Bronchial epithelial cell (primary cell): ENCODE data around the gene SHH. TPM values are rescaled to one million over a fixed set of nuclear protein-coding genes. Genes with fewer than 3 reads are reported as not detected.

Experiments used
- DNase-seq: peaks from one replicate; pipeline ENCODE4 v3.0.0-alpha.2; 2010; ENCODE audit warnings: low read depth
- FAIRE-seq: peaks from 2 replicates; lab custom pipeline; 2011; peaks lifted over from hg19 to GRCh38; lab: Jason Lieb, UNC
- H3K27me3 ChIP-seq: 2 replicates; pipeline ENCODE4 v1.5.1; 2011; ENCODE audit warnings: low read length; ENCODE audit not compliant: control insufficient read depth, insufficient read depth
- H3K36me3 ChIP-seq: 2 replicates; pipeline ENCODE4 v1.5.1; 2011; ENCODE audit warnings: low read length; ENCODE audit not compliant: control insufficient read depth, insufficient read depth
- H3K4me3 ChIP-seq: 2 replicates; pipeline ENCODE4 v1.5.1; 2011; ENCODE audit warnings: mild to moderate bottlenecking, low read depth, low read length, control low read depth
- CTCF ChIP-seq: IDR thresholded peaks from 2 replicates; pipeline ENCODE4 v1.5.1; 2011; ENCODE audit warnings: mild to moderate bottlenecking, moderate library complexity, low read length, control low read depth, inconsistent platforms; ENCODE audit not compliant: insufficient read depth, severe bottlenecking
- total RNA-seq: library from RNA; depleted of rRNA; stranded (reverse); fragments of >200 nt; gene quantifications from 2 replicates; pipeline ENCODE4 v1.2.1, GENCODE V29; 2014

The SHH gene
- total RNA-seq, 1 donor from 2014 or later = not detected

GRCh38 chr7:155809332-155809946 is 2.8 kb downstream of the SHH start:
- H3K27me3 ChIP-seq = peaks cover 24% of the 10 kb centered on the region
- TF ChIP-seq CTCF = no peak
- DNase-seq = no peak
- FAIRE-seq = no peak
- H3K36me3 ChIP-seq = no peaks in the 10 kb centered on the region
- peak overlapping the region; percentile 16 for H3K4me3 ChIP-seq

GRCh38 chr7:155808549-155809331 is 3.5 kb downstream of the SHH start:
- TF ChIP-seq CTCF = no peak
- Histone ChIP-seq H3K36me3 (no peaks in the 10 kb centered on the region), H3K4me3 (peak overlapping the region; percentile 16), H3K27me3 (peaks cover 24% of the 10 kb centered on the region)
- DNase-seq = no peak
- FAIRE-seq = no peak

- H3K4me3 ChIP-seq = no peak overlapping the region
- no peaks in the 10 kb centered on the region for H3K36me3 ChIP-seq
- no peak for DNase-seq
- no peak for FAIRE-seq
- peaks cover 21% of the 10 kb centered on the region for H3K27me3 ChIP-seq
- no peak for TF ChIP-seq CTCF
Measured at GRCh38 chr7:155807789-155808548, 4.3 kb downstream of the SHH start.

GRCh38 chr7:155807065-155807671 is 5.1 kb downstream of the SHH start:
- Histone ChIP-seq H3K27me3 (peaks cover 21% of the 10 kb centered on the region), H3K4me3 (no peak overlapping the region), H3K36me3 (no peaks in the 10 kb centered on the region)
- FAIRE-seq = no peak
- TF ChIP-seq CTCF = no peak
- DNase-seq = no peak

- no peak for DNase-seq
- Histone ChIP-seq H3K36me3 (no peaks in the 10 kb centered on the region), H3K27me3 (peaks cover 16% of the 10 kb centered on the region), H3K4me3 (no peak overlapping the region)
- no peak for FAIRE-seq
- no peak for TF ChIP-seq CTCF
Measured at GRCh38 chr7:155806096-155806871, 6.0 kb downstream of the SHH start.
